HepG2 (cell line): Measurements from ENCODE around the gene CHST6. TPM values are rescaled to one million over a fixed set of nuclear protein-coding genes. Genes with fewer than 3 reads are reported as not detected.

Experiments
- ARID3A ChIP-seq: IDR thresholded peaks from 2 replicates; pipeline ENCODE4 v1.6.1; 2012; ENCODE audit warnings: low read depth, low read length, improper control_type of control experiment
- ATF4 ChIP-seq, 2 experiments: fragments of 450-650 bp in 1 of 2; sonication (generic) in 1 of 2; formaldehyde crosslinking; IDR thresholded peaks; 2 replicates each; pipeline versions ENCODE4 v1.5.0 to v1.8.0; 2020 to 2022; ENCODE audit warnings: mild to moderate bottlenecking in 1 of 2, missing genetic modification reagents in 1 of 2
- CBX5 ChIP-seq: sonication (generic); formaldehyde crosslinking; IDR thresholded peaks from 2 replicates; pipeline ENCODE4 v1.4.0; 2020; ENCODE audit warnings: missing genetic modification reagents, borderline replicate concordance
- HNF4A ChIP-seq: sonication (generic); formaldehyde crosslinking; IDR thresholded peaks from 2 replicates; pipeline ENCODE4 v1.4.0; 2020; ENCODE audit warnings: missing genetic modification reagents
- MTA3 ChIP-seq: sonication (generic); formaldehyde crosslinking; IDR thresholded peaks from 2 replicates; pipeline ENCODE4 v1.4.0; 2020; ENCODE audit warnings: missing genetic modification reagents
- PRMT3 ChIP-seq: sonication (generic); formaldehyde crosslinking; IDR thresholded peaks from 2 replicates; pipeline ENCODE4 v1.8.1; 2022; ENCODE audit warnings: low read depth, mild to moderate bottlenecking, moderate library complexity, missing genetic modification reagents, borderline replicate concordance
- ZNF709 ChIP-seq: sonication (generic); formaldehyde crosslinking; IDR thresholded peaks from 2 replicates; pipeline ENCODE4 v1.5.0; 2020; ENCODE audit warnings: mild to moderate bottlenecking, missing genetic modification reagents
- ZNF720 ChIP-seq: sonication (generic); formaldehyde crosslinking; IDR thresholded peaks from 2 replicates; pipeline ENCODE4 v1.4.0; 2020; ENCODE audit warnings: missing genetic modification reagents
- ZNF879 ChIP-seq: sonication (generic); formaldehyde crosslinking; IDR thresholded peaks from 2 replicates; pipeline ENCODE4 v1.8.1; 2023; ENCODE audit warnings: missing genetic modification reagents
- polyA plus RNA-seq, 8 experiments: library from polyadenylated mRNA; depleted of rRNA in 3 of 8; stranded (reverse) in 7 of 8; unstranded in 1 of 8; fragments of >200 nt; fragmentation: Illumina TruSeq in 4 of 8; extraction: Trizol in 4 of 8; gene quantifications; 2 replicates each; pipeline versions ENCODE4 v1.2.1 to v1.2.3, GENCODE V29; 2011 to 2016; ENCODE audit warnings: low read depth in 4 of 8, missing spikeins in 1 of 8, mixed read lengths in 1 of 8; ENCODE audit not compliant: insufficient read depth in 1 of 8
- total RNA-seq, 5 experiments: library from RNA; depleted of rRNA; stranded (reverse); fragments of >200 nt; fragmentation: Illumina TruSeq; extraction: Trizol; gene quantifications; 2 replicates each; pipeline ENCODE4 v1.2.3, GENCODE V29; 2016; ENCODE audit warnings: low read depth in 1 of 5
- TF ChIP-seq, protein P1 (sequence below): sonication (generic); formaldehyde crosslinking; IDR thresholded peaks from 2 replicates; pipeline ENCODE4 v1.4.0; 2020; ENCODE audit warnings: mild to moderate bottlenecking, missing genetic modification reagents
- TF ChIP-seq, protein P2 (sequence below): sonication (generic); formaldehyde crosslinking; conservative IDR thresholded peaks from 2 replicates; pipeline ENCODE4 v1.8.0; 2022; ENCODE audit warnings: mild to moderate bottlenecking, moderate library complexity, missing genetic modification reagents

Gene CHST6
- total and polyA plus RNA-seq, 2 of the 13 experiments (the other 11 are each of a cell fraction or from before 2014, with no cell fraction given): 0.18 to 0.91 TPM

GRCh38 chr16:75506574-75506973, 11.3 kb upstream of the CHST6 start (continued):
- TF ChIP-seq ARID3A (0 out of 2 replicates have a peak, but pooled peaks have one; percentile 14), ATF4 (CRISPR knock-in tag; IDR thresholded peaks at IDR 0.05) (peak in 1 of 2 experiments; percentile 96; a peak in 2 of 4 replicates), ZNF709 (no peak), PRMT3 (no peak), MTA3 (CRISPR knock-in tag) (no peak), ZNF879 (CRISPR knock-in tag) (no peak), CBX5 (peak; percentile 23; the same call in 1 of the 2 replicates), HNF4A (CRISPR knock-in tag) (peak; percentile 45; the same call in 1 of the 2 replicates), ZNF720 (no peak)
- TF ChIP-seq, protein P1, sequence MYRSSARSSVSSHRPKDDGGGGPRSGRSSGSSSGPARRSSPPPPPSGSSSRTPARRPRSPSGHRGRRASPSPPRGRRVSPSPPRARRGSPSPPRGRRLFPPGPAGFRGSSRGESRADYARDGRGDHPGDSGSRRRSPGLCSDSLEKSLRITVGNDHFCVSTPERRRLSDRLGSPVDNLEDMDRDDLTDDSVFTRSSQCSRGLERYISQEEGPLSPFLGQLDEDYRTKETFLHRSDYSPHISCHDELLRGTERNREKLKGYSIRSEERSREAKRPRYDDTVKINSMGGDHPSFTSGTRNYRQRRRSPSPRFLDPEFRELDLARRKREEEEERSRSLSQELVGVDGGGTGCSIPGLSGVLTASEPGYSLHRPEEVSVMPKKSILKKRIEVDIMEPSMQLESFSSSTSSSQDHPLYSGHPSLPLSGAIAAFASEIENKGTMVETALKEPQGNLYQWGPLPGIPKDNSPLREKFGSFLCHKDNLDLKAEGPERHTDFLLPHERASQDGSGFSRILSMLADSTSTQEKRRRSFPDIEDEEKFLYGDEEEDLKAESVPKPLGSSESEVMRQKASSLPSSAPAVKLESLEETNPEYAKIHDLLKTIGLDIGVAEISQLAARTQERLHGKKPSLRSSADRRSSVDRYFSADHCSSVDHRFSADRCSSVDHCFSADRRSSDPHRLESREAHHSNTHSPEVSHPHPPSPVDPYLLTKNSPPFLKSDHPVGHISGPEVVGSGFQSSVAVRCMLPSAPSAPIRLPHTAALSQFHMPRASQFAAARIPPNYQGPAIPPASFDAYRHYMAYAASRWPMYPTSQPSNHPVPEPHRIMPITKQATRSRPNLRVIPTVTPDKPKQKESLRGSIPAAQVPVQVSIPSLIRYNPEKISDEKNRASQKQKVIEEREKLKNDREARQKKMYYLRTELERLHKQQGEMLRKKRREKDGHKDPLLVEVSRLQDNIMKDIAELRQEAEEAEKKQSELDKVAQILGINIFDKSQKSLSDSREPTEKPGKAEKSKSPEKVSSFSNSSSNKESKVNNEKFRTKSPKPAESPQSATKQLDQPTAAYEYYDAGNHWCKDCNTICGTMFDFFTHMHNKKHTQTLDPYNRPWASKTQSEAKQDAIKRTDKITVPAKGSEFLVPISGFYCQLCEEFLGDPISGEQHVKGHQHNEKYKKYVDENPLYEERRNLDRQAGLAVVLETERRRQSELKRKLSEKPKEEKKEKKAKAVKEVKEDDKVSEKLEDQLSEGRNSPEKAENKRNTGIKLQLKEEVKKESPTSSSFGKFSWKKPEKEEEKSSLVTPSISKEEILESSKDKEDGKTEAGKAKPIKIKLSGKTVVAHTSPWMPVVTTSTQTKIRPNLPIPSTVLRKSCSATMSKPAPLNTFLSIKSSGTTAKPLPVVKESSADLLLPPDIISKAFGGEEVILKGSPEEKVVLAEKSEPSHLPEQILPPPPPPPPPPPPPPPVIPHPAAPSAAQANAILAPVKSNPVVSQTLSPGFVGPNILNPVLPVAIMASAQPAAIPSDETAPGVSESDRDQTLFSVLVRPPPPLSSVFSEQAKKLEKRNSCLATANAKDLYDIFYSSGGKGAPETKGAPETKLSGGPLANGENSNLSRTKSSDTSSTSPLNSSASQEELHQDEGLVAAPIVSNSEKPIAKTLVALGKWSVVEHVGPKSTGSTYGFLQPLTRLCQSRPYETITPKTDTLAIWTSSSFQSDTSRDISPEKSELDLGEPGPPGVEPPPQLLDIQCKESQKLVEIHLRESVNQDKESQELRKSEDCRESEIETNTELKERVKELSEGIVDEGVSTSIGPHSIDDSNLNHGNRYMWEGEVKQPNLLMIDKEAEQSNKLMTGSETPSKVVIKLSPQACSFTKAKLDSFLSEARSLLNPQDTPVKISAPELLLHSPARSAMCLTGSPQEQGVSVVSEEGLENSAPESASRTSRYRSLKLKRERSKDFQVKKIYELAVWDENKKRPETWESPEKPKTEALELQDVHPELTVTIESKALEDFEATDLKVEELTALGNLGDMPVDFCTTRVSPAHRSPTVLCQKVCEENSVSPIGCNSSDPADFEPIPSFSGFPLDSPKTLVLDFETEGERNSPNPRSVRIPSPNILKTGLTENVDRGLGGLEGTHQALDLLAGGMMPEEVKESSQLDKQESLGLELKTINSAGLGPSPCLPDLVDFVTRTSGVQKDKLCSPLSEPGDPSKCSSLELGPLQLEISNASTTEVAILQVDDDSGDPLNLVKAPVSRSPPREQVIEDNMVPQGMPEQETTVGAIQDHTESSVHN (CRISPR knock-in tag): no peak
- TF ChIP-seq, protein P2, sequence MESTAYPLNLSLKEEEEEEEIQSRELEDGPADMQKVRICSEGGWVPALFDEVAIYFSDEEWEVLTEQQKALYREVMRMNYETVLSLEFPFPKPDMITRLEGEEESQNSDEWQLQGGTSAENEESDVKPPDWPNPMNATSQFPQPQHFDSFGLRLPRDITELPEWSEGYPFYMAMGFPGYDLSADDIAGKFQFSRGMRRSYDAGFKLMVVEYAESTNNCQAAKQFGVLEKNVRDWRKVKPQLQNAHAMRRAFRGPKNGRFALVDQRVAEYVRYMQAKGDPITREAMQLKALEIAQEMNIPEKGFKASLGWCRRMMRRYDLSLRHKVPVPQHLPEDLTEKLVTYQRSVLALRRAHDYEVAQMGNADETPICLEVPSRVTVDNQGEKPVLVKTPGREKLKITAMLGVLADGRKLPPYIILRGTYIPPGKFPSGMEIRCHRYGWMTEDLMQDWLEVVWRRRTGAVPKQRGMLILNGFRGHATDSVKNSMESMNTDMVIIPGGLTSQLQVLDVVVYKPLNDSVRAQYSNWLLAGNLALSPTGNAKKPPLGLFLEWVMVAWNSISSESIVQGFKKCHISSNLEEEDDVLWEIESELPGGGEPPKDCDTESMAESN (CRISPR knock-in tag): no peak
